Lower lobe of right lung (tissue), 2 donors: Measurements from ENCODE around the gene HTR2A. TPM values are rescaled to one million over a fixed set of nuclear protein-coding genes. Genes with fewer than 3 reads are reported as not detected.
"Not testable (repeated sequence)": the region's sequence is repeated elsewhere in the genome, so short reads cannot be mapped to it uniquely, and the experiment has no call there.

Experiments used
- ATAC-seq, 2 donors: fragments of 200-7000 bp; cut with Tn5 transposase; one replicate each; pipeline ENCODE4 v1.9.1; 2020 to 2022; ENCODE audit warnings: mild to moderate bottlenecking in 2 of 2, moderate library complexity in 2 of 2
- DNase-seq: peaks from one replicate; pipeline ENCODE4 v3.0.0-alpha.2; 2020
- H3K27ac ChIP-seq: fragments of 200-600 bp; one replicate; pipeline ENCODE4 v1.8.0; 2022
- H3K27me3 ChIP-seq: fragments of 200-600 bp; one replicate; pipeline ENCODE4 v1.8.0; 2022; ENCODE audit warnings: low read depth
- H3K36me3 ChIP-seq: fragments of 200-600 bp; one replicate; pipeline ENCODE4 v1.8.0; 2022; ENCODE audit warnings: mild to moderate bottlenecking
- H3K4me1 ChIP-seq: fragments of 200-600 bp; one replicate; pipeline ENCODE4 v1.8.0; 2022
- H3K4me3 ChIP-seq: fragments of 200-600 bp; one replicate; pipeline ENCODE4 v1.8.0; 2022; ENCODE audit warnings: mild to moderate bottlenecking
- H3K9me3 ChIP-seq: fragments of 200-600 bp; one replicate; pipeline ENCODE4 v1.8.0; 2022
- CTCF ChIP-seq: fragments of 200-600 bp; IDR thresholded peaks from one replicate; pipeline ENCODE4 v1.8.0; 2022; ENCODE audit warnings: antibody characterized with exemption, mild to moderate bottlenecking
- intact Hi-C: fragments of 100-400 bp; cut with DNase I; formaldehyde crosslinking; loops from one replicate; pipeline ENCODE4 v1.11.0; 2022
- total RNA-seq: library from RNA; stranded (reverse); fragmentation: NEBNext Ultra II Directional; extraction: Animal tissue kit (Norgen Biotek cat#: 25700); gene quantifications from one replicate; pipeline ENCODE4 v1.2.1, GENCODE V29; 2021
- donor health status: DM: no; HTN: yes; CAD: no; lungs with severe emphysema.

The HTR2A gene
- total RNA-seq, 1 donor from 2014 or later: 0.32 TPM

GRCh38 chr13:46817095-46817494, 79.8 kb downstream of the HTR2A start:
- DNase-seq (no peak), ATAC-seq (no peak)
- TF ChIP-seq CTCF: no peak
- H3K9me3 ChIP-seq: peaks cover 8% of the 10 kb centered on the region
- H3K27ac ChIP-seq: no peak overlapping the region
- no peaks in the 10 kb centered on the region for H3K27me3 ChIP-seq
- intact Hi-C loops: no loop called here
- H3K36me3 ChIP-seq: no peaks in the 10 kb centered on the region
- no peak overlapping the region for H3K4me3 ChIP-seq
- no peaks in the 10 kb centered on the region for H3K4me1 ChIP-seq

GRCh38 chr13:46816371-46816770, 80.5 kb downstream of the HTR2A start:
- ATAC-seq (no peak), DNase-seq (no peak)
- no peaks in the 10 kb centered on the region for H3K4me1 ChIP-seq
- no peaks in the 10 kb centered on the region for H3K27me3 ChIP-seq
- intact Hi-C loops: no loop called here
- no peak for TF ChIP-seq CTCF
- peaks cover 15% of the 10 kb centered on the region for H3K9me3 ChIP-seq
- no peak overlapping the region for H3K27ac ChIP-seq
- H3K4me3 ChIP-seq: no peak overlapping the region
- no peaks in the 10 kb centered on the region for H3K36me3 ChIP-seq

- no peaks in the 10 kb centered on the region for H3K36me3 ChIP-seq
- TF ChIP-seq CTCF: no peak
- H3K27me3 ChIP-seq: no peaks in the 10 kb centered on the region
- no peaks in the 10 kb centered on the region for H3K4me1 ChIP-seq
- peaks cover 16% of the 10 kb centered on the region for H3K9me3 ChIP-seq
- intact Hi-C loops: no loop called here
- no peak overlapping the region for H3K27ac ChIP-seq
- no peak for ATAC-seq
- no peak for DNase-seq
- H3K4me3 ChIP-seq: no peak overlapping the region
Observed at GRCh38 chr13:46812301-46812797, 84.5 kb downstream of the HTR2A start.

GRCh38 chr13:46810440-46810839, 86.4 kb downstream of the HTR2A start:
- Histone ChIP-seq H3K27me3 (no peaks in the 10 kb centered on the region), H3K4me1 (no peaks in the 10 kb centered on the region), H3K36me3 (no peaks in the 10 kb centered on the region), H3K9me3 (peaks cover 16% of the 10 kb centered on the region), H3K27ac (no peak overlapping the region), H3K4me3 (no peak overlapping the region)
- ATAC-seq: no peak
- no peak for TF ChIP-seq CTCF
- no peak for DNase-seq
- intact Hi-C loops: no loop called here

- DNase-seq, H3K27ac ChIP-seq, H3K36me3 ChIP-seq, H3K27me3 ChIP-seq, ATAC-seq, H3K9me3 ChIP-seq, intact Hi-C loops, H3K4me1 ChIP-seq, H3K4me3 ChIP-seq: not testable (repeated sequence)
Observed at GRCh38 chr13:46804921-46805320, 91.9 kb downstream of the HTR2A start.

DNA sequence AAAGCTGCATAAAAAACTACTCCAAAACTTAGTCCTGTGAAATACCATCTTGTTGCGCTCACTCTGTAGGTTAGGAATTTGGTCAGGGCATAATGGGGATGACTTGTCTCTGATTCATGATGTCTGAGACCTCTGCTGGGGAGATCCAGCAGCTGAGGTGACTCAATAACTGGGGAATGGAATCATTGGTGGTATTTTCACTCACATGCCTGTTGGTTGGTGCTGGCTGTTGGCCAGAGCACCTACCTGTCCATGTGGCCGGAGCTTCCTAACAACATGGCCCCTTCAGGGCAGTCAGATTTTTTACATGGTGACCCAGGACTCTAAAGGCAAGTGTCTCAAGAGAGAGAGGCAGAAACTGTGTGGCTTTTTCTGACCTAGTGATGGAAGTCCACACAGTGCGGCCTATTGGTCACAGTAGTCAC, 92.5 kb downstream of the HTR2A start:
- no peak overlapping the region for H3K27ac ChIP-seq
- no peaks in the 10 kb centered on the region for H3K36me3 ChIP-seq
- no peak for DNase-seq
- no peaks in the 10 kb centered on the region for H3K9me3 ChIP-seq
- H3K4me1 ChIP-seq: no peaks in the 10 kb centered on the region
- no peak overlapping the region for H3K4me3 ChIP-seq
- no peak for ATAC-seq
- intact Hi-C loops: no loop called here
- no peak for TF ChIP-seq CTCF
- no peaks in the 10 kb centered on the region for H3K27me3 ChIP-seq
